ENCODE results near the gene BEAN1.

BEAN1 gene

GRCh38 chr16:66515596-66516508 lies 88.8 kb downstream of the BEAN1 start:
- peak; percentile 81 for TF ChIP-seq CTCF (conservative IDR thresholded peaks at IDR 0.05; ENCODE audit: low read depth, low read length)
- no peak overlapping the region for H3K4me3 ChIP-seq (ENCODE audit: low read depth, low read length)
- DNase-seq (ENCODE audit: low read depth), result peak; percentile 76

GRCh38 chr16:66516509-66516807 lies 89.4 kb downstream of the BEAN1 start:
- no peak for TF ChIP-seq CTCF (conservative IDR thresholded peaks at IDR 0.05; ENCODE audit: low read depth, low read length)
- no peak overlapping the region for H3K4me3 ChIP-seq (ENCODE audit: low read depth, low read length)
- no peak for DNase-seq (ENCODE audit: low read depth)

GRCh38 chr16:66516808-66517585 lies 89.9 kb downstream of the BEAN1 start:
- no peak overlapping the region for H3K4me3 ChIP-seq (ENCODE audit: low read depth, low read length)
- DNase-seq (ENCODE audit: low read depth), result peak; percentile 99
- no peak for TF ChIP-seq CTCF (conservative IDR thresholded peaks at IDR 0.05; ENCODE audit: low read depth, low read length)

GRCh38 chr16:66517586-66518263 lies 90.6 kb downstream of the BEAN1 start:
- DNase-seq (ENCODE audit: low read depth), result no peak
- TF ChIP-seq CTCF (conservative IDR thresholded peaks at IDR 0.05; ENCODE audit: low read depth, low read length), result no peak
- H3K4me3 ChIP-seq (ENCODE audit: low read depth, low read length), result no peak overlapping the region

- no peak for DNase-seq (ENCODE audit: low read depth)
- no peak for TF ChIP-seq CTCF (conservative IDR thresholded peaks at IDR 0.05; ENCODE audit: low read depth, low read length)
- no peak overlapping the region for H3K4me3 ChIP-seq (ENCODE audit: low read depth, low read length)
Observed at GRCh38 chr16:66519482-66520373, 92.6 kb downstream of the BEAN1 start.
